ENCODE results near the gene GPR108. TPM values are rescaled to one million over a fixed set of nuclear protein-coding genes. Genes with fewer than 3 reads are reported as not detected.
A peak's percentile ranks its signal among the peaks of the same experiment; 100 is the strongest.

GPR108 gene
- polyA plus RNA-seq, 1 donor = 56.4 TPM

DNA sequence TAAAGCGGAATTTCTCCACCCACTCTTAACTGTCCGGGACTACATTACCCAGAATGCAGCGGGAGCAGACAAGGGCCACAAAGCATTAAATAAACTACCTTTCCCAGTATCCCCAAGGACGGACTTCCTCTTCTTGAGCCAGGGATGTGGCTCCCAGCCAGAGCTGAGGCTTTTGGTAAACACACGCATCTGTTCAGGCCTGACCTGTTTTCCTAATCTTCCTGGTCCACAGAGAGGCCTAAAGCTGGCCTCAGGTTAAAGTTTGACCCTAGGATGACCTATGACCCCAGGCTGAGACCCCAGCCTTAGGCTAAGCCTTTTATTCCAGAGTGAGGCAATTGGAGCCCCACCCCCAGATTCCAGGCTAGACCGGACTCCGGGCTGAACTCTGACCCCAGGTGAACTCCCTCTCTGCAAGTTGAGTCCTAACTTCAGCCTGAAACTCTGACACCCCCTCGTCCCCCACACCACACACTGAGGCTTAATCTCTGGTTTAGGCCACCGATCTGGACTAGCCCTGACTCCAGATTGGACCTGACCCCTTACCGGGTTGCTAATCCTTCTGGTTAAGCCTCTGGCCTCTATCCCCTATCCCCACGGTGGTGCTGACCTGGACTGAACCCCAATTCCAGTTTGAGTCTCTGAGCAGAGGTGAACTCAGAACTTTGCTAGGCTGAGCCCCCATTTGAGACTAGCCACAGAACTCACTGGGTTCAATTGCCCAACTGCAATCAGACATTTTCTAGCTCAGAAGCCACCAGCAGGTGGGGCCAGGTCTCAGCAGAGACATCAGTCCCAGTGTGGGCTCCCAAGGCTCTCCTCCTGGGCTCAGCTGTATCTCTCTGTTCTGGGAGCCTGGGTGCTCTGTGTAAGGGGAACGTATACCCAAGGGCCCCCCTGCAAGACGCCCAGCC is 750 bp upstream of the GPR108 start:
- Histone ChIP-seq H3K4me3 (ENCODE audit: low read length) (peak overlapping the region; percentile 7), H3K36me3 (ENCODE audit: control insufficient read depth, insufficient read depth, low read length) (peaks cover 14% of the 10 kb centered on the region), H3K9me3 (ENCODE audit: control insufficient read depth, low read depth, low read length) (no peaks in the 10 kb centered on the region), H3K4me1 (ENCODE audit: control insufficient read depth, insufficient read depth, low read length) (peaks cover 26% of the 10 kb centered on the region), H3K27me3 (ENCODE audit: control insufficient read depth, insufficient read depth, low read length) (no peaks in the 10 kb centered on the region), H3K27ac (ENCODE audit: low read length) (peak overlapping the region; percentile 90)
- no CpG with 5 or more reads among the region's 13 CpGs for WGBS (ENCODE audit: insufficient coverage, low lambda C conversion rate)
- peak; percentile 86 to 89 for DNase-seq

DNA sequence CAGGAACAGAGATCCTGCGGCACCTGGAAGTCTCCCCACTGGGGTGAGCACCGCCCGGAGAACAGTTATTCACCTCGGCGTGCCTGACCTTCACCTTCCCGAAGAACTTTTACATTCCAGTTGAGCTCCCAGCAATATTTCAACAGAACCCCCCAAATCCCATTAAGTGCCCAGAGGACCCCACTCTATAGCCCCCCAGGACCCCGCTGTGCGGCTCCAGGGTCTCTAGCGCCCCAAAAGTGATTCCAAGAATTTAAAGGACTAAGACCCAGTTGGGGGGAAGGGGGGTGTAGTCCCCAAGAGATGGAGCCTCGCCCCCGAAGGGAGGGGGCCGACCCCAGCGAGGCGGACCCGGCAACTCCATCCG is 480 bp downstream of the GPR108 start:
- no CpG with 5 or more reads among the region's 16 CpGs for WGBS (ENCODE audit: insufficient coverage, low lambda C conversion rate)
- Histone ChIP-seq H3K36me3 (ENCODE audit: control insufficient read depth, insufficient read depth, low read length) (peaks cover 20% of the 10 kb centered on the region), H3K4me1 (ENCODE audit: control insufficient read depth, insufficient read depth, low read length) (peaks cover 26% of the 10 kb centered on the region), H3K9me3 (ENCODE audit: control insufficient read depth, low read depth, low read length) (no peaks in the 10 kb centered on the region), H3K27ac (ENCODE audit: low read length) (peak overlapping the region; percentile 87), H3K4me3 (ENCODE audit: low read length) (peak overlapping the region; percentile 79), H3K27me3 (ENCODE audit: control insufficient read depth, insufficient read depth, low read length) (no peaks in the 10 kb centered on the region)
- no peak for DNase-seq

DNA sequence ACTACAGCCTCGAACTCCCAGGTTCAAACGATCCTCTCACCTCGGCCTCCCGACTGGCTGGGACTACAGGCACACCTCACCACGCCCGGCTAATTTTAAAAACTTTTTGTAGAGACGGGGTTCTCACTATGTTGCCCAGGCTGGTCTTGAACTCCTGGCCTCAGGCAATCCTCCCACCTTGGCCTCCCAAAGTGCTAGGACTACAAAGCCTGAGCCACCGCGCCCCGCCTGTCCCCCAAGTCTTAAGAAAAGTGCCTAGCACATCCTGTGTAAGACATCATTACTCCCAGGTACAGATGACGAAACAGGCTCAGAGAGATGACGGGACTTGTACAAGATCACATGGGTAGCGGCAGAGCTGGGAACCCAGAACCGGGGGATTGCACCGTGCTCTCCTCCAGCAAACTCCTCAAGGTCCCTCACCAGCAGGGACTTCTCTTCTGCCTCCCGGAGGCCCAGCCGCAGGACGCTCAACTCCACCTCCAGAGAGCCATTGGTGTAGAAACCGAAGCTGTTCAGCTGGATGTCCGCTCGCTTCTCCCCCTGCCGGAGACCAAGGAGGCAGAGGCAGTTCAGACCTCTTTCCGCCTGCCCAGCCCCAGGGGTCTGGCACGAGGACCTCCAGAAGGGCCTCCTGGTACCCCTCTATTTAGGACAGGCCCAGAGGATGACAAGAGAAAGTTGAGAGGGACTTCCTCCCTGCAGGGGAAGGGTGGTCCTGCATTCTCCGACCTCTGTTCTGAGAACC is 1.0 kb downstream of the GPR108 start:
- no CpG with 5 or more reads among the region's 25 CpGs for WGBS (ENCODE audit: insufficient coverage, low lambda C conversion rate)
- no peaks in the 10 kb centered on the region for H3K9me3 ChIP-seq (ENCODE audit: control insufficient read depth, low read depth, low read length)
- H3K27me3 ChIP-seq (ENCODE audit: control insufficient read depth, insufficient read depth, low read length) = no peaks in the 10 kb centered on the region
- peaks cover 26% of the 10 kb centered on the region for H3K4me1 ChIP-seq (ENCODE audit: control insufficient read depth, insufficient read depth, low read length)
- H3K27ac ChIP-seq (ENCODE audit: low read length) = peak overlapping the region; percentile 87
- H3K36me3 ChIP-seq (ENCODE audit: control insufficient read depth, insufficient read depth, low read length) = peaks cover 24% of the 10 kb centered on the region
- H3K4me3 ChIP-seq (ENCODE audit: low read length) = peak overlapping the region; percentile 79
- peak; percentile 74 to 87 for DNase-seq

DNA sequence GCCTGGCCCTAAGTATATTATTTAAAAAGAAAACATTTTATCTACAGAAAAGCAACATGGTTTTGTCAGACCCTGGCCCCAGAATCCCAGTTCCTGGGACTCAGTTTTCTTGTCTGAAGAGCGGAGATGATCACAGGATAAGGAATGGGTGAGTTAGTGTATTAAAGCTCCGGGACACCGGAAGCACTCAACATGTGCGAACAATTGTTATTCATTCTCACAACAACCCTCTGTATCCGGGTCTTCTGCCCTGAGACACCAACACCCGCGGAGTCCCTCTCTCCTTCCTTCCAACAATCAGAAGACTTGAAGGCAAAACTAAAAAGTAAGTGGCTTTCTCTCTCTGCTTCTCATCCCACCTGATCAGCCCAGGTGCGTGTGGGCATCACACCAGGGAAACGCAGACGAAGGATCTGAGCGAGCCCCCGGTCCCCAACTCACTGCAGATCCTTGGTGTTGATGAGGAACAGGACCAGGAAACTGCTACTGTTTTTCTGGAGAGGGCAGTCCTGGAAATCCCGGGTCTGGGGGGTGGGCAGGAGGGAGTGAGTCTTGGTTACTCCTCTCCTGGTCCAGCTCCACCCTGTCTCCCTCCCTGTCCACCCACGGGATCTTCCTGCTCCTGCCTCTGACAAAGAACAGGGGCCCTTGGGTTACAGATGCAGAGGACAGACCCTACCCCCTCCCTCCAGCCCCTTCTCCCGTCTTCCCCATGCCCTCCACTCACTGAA is 2.0 kb downstream of the GPR108 start:
- DNase-seq = no peak
- Histone ChIP-seq H3K27me3 (ENCODE audit: control insufficient read depth, insufficient read depth, low read length) (no peaks in the 10 kb centered on the region), H3K4me3 (ENCODE audit: low read length) (no peak overlapping the region), H3K36me3 (ENCODE audit: control insufficient read depth, insufficient read depth, low read length) (peaks cover 24% of the 10 kb centered on the region), H3K27ac (ENCODE audit: low read length) (peak overlapping the region; percentile 87), H3K9me3 (ENCODE audit: control insufficient read depth, low read depth, low read length) (no peaks in the 10 kb centered on the region), H3K4me1 (ENCODE audit: control insufficient read depth, insufficient read depth, low read length) (peaks cover 26% of the 10 kb centered on the region)
- no CpG with 5 or more reads among the region's 15 CpGs for WGBS (ENCODE audit: insufficient coverage, low lambda C conversion rate)

DNA sequence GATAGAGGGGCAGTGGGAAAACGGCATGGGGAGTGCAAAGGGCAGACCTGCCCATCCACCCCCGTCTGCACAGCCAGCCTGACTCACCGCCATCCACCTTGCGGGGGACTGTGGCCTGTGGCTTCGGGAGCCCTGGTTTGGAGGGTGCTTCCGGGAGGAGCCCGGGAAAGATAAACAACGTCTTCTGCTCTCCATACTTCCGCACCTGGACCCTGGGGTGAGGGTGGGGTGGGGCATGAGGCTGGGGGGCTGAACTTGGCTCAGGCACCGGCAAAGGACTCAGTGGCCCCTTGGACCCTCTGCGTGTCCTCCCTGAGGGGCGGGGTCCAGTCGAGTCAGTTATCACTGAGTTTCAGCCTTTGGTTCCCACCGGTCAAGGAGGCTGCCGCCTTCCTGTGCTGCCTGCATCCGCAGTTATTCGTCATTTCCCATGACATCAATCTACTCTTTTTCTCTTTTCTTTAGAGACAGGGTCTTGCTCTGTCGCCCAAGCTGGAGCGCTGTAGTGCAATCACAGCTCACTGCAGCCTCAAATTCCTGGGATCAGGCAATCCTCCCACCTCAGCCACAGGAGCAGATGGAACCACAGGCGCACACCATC is 3.2 kb downstream of the GPR108 start:
- Histone ChIP-seq H3K4me3 (ENCODE audit: low read length) (no peak overlapping the region), H3K9me3 (ENCODE audit: control insufficient read depth, low read depth, low read length) (no peaks in the 10 kb centered on the region), H3K27me3 (ENCODE audit: control insufficient read depth, insufficient read depth, low read length) (no peaks in the 10 kb centered on the region), H3K36me3 (ENCODE audit: control insufficient read depth, insufficient read depth, low read length) (peaks cover 24% of the 10 kb centered on the region), H3K4me1 (ENCODE audit: control insufficient read depth, insufficient read depth, low read length) (peaks cover 35% of the 10 kb centered on the region), H3K27ac (ENCODE audit: low read length) (no peak overlapping the region)
- peak in 1 of 2 donors; percentile 66 for DNase-seq
- WGBS (ENCODE audit: insufficient coverage, low lambda C conversion rate) = no CpG with 5 or more reads among the region's 20 CpGs

DNA sequence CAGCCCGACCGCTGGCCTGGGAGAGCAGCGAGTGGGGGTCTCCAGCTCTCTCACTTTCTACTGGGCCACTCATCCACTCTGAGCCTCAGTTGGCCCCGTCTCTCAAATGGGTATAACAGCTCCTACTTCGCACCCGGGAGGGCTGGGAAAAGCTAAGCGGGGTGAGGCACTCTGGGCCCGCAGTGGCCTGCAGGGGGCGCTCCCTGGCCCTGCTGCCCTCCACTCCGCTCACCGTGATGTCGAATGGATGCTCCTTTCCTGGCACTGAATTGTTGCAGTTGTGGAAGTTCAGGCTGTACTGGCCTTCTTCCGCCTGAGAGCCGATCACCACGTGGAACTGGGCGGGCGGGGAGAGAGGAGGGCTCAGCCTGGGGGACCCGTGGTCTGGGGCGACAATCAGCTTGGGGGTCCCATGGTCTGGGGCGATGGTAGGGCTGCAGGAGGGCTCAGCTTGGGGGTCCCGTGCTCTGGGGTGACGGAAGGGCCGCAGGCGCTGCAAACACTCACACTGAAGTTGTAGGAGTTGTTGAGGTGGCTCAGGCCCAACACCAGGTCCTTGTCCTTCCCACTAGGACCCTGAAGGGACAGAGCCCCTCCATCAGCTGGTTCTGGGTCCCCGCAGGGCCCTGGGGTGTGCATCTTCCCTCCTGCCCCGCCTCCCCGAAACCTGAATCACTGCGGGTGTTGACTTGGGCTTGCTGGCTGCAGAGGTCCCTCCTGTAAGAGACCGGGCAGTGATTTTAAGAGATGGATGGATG is 3.9 kb downstream of the GPR108 start:
- Histone ChIP-seq H3K27ac (ENCODE audit: low read length) (no peak overlapping the region), H3K27me3 (ENCODE audit: control insufficient read depth, insufficient read depth, low read length) (no peaks in the 10 kb centered on the region), H3K9me3 (ENCODE audit: control insufficient read depth, low read depth, low read length) (no peaks in the 10 kb centered on the region), H3K36me3 (ENCODE audit: control insufficient read depth, insufficient read depth, low read length) (peaks cover 24% of the 10 kb centered on the region), H3K4me1 (ENCODE audit: control insufficient read depth, insufficient read depth, low read length) (peaks cover 28% of the 10 kb centered on the region), H3K4me3 (ENCODE audit: low read length) (no peak overlapping the region)
- no peak for DNase-seq
- no CpG with 5 or more reads among the region's 29 CpGs for WGBS (ENCODE audit: insufficient coverage, low lambda C conversion rate)

DNA sequence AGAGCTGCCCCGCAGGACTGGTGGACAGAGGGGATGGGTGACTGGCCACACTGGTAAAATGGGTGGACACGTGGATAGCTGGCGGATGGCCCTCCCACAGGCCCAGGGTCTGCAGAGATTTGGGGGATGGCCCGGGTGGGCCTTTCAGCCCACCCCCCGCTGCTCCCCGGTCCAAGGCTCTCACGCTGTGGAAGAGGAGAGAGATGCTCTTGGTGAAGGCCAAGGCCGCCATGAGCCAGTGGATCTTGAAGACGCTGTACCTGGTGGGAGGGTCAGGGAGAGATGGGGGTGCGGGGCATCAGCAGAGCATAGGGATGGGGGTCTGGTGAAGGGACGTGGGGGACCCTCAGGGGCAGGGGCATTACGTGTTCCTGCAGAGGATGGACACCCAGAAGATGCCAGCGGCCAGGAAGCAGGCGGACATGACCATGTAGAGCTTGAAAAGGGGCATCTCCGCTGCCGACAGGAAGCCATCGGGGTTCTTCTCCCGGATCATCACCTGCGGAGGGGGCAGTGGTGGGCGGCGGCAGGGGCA is 4.5 kb downstream of the GPR108 start:
- Histone ChIP-seq H3K4me3 (ENCODE audit: low read length) (no peak overlapping the region), H3K9me3 (ENCODE audit: control insufficient read depth, low read depth, low read length) (no peaks in the 10 kb centered on the region), H3K36me3 (ENCODE audit: control insufficient read depth, insufficient read depth, low read length) (peaks cover 24% of the 10 kb centered on the region), H3K27ac (ENCODE audit: low read length) (no peak overlapping the region), H3K4me1 (ENCODE audit: control insufficient read depth, insufficient read depth, low read length) (peaks cover 22% of the 10 kb centered on the region), H3K27me3 (ENCODE audit: control insufficient read depth, insufficient read depth, low read length) (no peaks in the 10 kb centered on the region)
- no peak for DNase-seq
- WGBS (ENCODE audit: insufficient coverage, low lambda C conversion rate) = no CpG with 5 or more reads among the region's 21 CpGs

DNA sequence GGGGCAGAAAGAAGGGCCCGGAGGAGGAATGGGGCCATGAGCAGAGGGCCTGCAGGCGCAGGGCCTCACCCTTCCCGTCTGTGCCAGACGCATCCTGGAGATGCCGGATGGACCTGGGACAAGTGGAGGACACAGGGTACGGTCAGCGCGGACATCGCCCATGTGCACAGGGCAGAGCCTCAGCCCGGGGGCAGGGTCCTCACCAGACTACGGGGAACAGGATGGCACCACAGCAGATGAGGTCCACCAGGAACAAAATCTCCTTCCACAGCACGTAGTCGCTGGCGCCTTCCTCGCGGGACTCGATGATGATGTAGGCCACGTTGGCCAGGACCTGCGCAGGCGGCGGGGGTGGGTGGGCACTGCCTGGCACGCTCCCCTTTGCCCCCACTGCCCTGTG is 5.6 kb downstream of the GPR108 start:
- H3K27me3 ChIP-seq (ENCODE audit: control insufficient read depth, insufficient read depth, low read length) = no peaks in the 10 kb centered on the region
- H3K27ac ChIP-seq (ENCODE audit: low read length) = no peak overlapping the region
- peaks cover 21% of the 10 kb centered on the region for H3K4me1 ChIP-seq (ENCODE audit: control insufficient read depth, insufficient read depth, low read length)
- no CpG with 5 or more reads among the region's 22 CpGs for WGBS (ENCODE audit: insufficient coverage, low lambda C conversion rate)
- DNase-seq = no peak
- peaks cover 2% of the 10 kb centered on the region for H3K9me3 ChIP-seq (ENCODE audit: control insufficient read depth, low read depth, low read length)
- no peak overlapping the region for H3K4me3 ChIP-seq (ENCODE audit: low read length)
- H3K36me3 ChIP-seq (ENCODE audit: control insufficient read depth, insufficient read depth, low read length) = peaks cover 24% of the 10 kb centered on the region

DNA sequence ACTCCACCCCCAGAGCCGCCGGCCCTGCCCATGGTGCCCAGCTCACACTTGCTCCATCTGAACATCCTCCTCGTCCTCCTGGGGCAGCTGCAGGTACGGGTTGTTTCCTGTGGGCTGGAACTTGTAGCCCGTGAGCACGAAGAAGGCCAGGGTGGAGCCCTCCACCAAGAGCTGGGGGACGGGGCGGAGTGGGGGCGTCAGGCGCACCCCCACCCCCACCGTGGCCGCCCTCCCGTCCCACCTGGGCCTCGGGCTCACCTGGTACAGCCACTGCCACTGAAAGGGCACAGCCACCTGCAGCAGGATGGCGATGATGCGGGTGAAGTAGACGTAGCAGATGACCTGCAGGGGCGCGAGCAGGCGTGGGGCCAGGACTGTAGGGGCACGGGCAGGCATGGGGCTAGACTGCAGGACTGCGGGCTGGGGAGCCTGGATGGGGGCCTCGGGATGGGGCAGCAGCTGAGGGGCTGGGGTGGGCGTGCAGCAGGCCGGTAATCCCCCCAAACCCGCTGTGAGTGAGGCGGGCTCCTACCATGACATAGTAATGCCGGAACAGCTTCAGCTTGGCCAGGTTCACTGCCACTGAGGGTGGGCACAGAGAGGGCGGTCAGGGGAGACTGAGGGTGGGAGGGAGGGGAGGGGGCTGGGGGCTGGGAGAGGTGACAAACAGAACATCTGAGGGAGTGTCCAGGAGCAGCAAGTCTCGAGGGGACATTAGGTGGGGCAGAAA is 6.3 kb downstream of the GPR108 start:
- Histone ChIP-seq H3K27me3 (ENCODE audit: control insufficient read depth, insufficient read depth, low read length) (no peaks in the 10 kb centered on the region), H3K36me3 (ENCODE audit: control insufficient read depth, insufficient read depth, low read length) (peaks cover 24% of the 10 kb centered on the region), H3K4me3 (ENCODE audit: low read length) (no peak overlapping the region), H3K27ac (ENCODE audit: low read length) (peak overlapping the region; percentile 6), H3K4me1 (ENCODE audit: control insufficient read depth, insufficient read depth, low read length) (peaks cover 20% of the 10 kb centered on the region), H3K9me3 (ENCODE audit: control insufficient read depth, low read depth, low read length) (peaks cover 2% of the 10 kb centered on the region)
- WGBS (ENCODE audit: insufficient coverage, low lambda C conversion rate) = no CpG with 5 or more reads among the region's 30 CpGs
- no peak for DNase-seq

Data from large intestine (tissue), 3 donors.